SU-DHL-6 (cell line): ENCODE results near the gene TMEM221.

Experiments
- H2AFZ ChIP-seq: fragments of 200-600 bp; sonication (generic); 2 replicates; pipeline ENCODE4 v1.6.1; 2014; ENCODE audit warnings: low read depth, mild to moderate bottlenecking, moderate library complexity, mixed read lengths, antibody characterized with exemption, low read length; ENCODE audit not compliant: severe bottlenecking
- H3F3A ChIP-seq: fragments of 200-600 bp; shearing (Covaris generic); 2 replicates; pipeline ENCODE4 v1.6.0; 2016; ENCODE audit warnings: antibody characterized with exemption, mild to moderate bottlenecking; ENCODE audit not compliant: insufficient read depth
- H3K27ac ChIP-seq: fragments of 200-600 bp; sonication (generic); 2 replicates; pipeline ENCODE4 v1.5.1; 2016; ENCODE audit warnings: low read depth, mild to moderate bottlenecking, low read length, moderate library complexity, mixed read lengths
- H3K27me3 ChIP-seq: fragments of 200-600 bp; sonication (generic), shearing (Covaris generic); 2 replicates; pipeline ENCODE4 v1.6.0; 2014; ENCODE audit warnings: mild to moderate bottlenecking, low read length
- H3K36me3 ChIP-seq: fragments of 200-600 bp; sonication (generic); 2 replicates; pipeline ENCODE4 v1.6.1; 2014; ENCODE audit warnings: mild to moderate bottlenecking, low read length, mixed read lengths
- H3K4me2 ChIP-seq: fragments of 300-600, 200-600 bp; shearing (Covaris generic), sonication (generic); 2 replicates; pipeline ENCODE4 v1.6.0; 2014; ENCODE audit warnings: low read length, low read depth, mild to moderate bottlenecking; ENCODE audit not compliant: poor library complexity, severe bottlenecking
- H3K4me3 ChIP-seq: fragments of 200-600 bp; sonication (generic); 2 replicates; pipeline ENCODE4 v1.5.1; 2014; ENCODE audit warnings: antibody characterized with exemption, low read length, mild to moderate bottlenecking, mixed read lengths; ENCODE audit not compliant: insufficient read depth, poor library complexity, severe bottlenecking
- H3K79me2 ChIP-seq: fragments of 200-600 bp; sonication (generic); 2 replicates; pipeline ENCODE4 v1.6.1; 2014; ENCODE audit warnings: mild to moderate bottlenecking, low read length, moderate library complexity; ENCODE audit not compliant: insufficient read depth
- H3K9ac ChIP-seq: fragments of 200-600 bp; sonication (generic); 2 replicates; pipeline ENCODE4 v1.7.0; 2014; ENCODE audit warnings: mild to moderate bottlenecking, low read length
- H3K9me2 ChIP-seq: fragments of 200-600 bp; sonication (generic); replicated peaks from 2 replicates; pipeline ENCODE4 v1.6.1; 2014; ENCODE audit warnings: low read length; ENCODE audit not compliant: insufficient read depth
- H3K9me3 ChIP-seq: fragments of 200-600 bp; sonication (generic); 2 replicates; pipeline ENCODE4 v1.6.1; 2014; ENCODE audit warnings: low read length, mixed read lengths; ENCODE audit not compliant: insufficient read depth
- H4K20me1 ChIP-seq: fragments of 200-600 bp; sonication (generic); 2 replicates; pipeline ENCODE4 v1.6.1; 2014; ENCODE audit warnings: low read depth, mild to moderate bottlenecking, antibody characterized with exemption, low read length, moderate library complexity, mixed read lengths
- EZH2phosphoT487 ChIP-seq: fragments of 200-600 bp; sonication (generic), shearing (Covaris generic); conservative IDR thresholded peaks from 2 replicates; pipeline ENCODE4 v1.6.1; 2018; ENCODE audit warnings: mild to moderate bottlenecking, antibody characterized with exemption, low read length, moderate library complexity, mixed read lengths
- TF ChIP-seq, protein P1 (sequence below): fragments of 200-600 bp; sonication (generic); IDR thresholded peaks from one replicate; pipeline ENCODE4 v1.5.1; 2017; ENCODE audit warnings: antibody characterized with exemption, mild to moderate bottlenecking, low read length, moderate library complexity; ENCODE audit not compliant: insufficient read depth, poor library complexity, severe bottlenecking

TMEM221 gene

DNA sequence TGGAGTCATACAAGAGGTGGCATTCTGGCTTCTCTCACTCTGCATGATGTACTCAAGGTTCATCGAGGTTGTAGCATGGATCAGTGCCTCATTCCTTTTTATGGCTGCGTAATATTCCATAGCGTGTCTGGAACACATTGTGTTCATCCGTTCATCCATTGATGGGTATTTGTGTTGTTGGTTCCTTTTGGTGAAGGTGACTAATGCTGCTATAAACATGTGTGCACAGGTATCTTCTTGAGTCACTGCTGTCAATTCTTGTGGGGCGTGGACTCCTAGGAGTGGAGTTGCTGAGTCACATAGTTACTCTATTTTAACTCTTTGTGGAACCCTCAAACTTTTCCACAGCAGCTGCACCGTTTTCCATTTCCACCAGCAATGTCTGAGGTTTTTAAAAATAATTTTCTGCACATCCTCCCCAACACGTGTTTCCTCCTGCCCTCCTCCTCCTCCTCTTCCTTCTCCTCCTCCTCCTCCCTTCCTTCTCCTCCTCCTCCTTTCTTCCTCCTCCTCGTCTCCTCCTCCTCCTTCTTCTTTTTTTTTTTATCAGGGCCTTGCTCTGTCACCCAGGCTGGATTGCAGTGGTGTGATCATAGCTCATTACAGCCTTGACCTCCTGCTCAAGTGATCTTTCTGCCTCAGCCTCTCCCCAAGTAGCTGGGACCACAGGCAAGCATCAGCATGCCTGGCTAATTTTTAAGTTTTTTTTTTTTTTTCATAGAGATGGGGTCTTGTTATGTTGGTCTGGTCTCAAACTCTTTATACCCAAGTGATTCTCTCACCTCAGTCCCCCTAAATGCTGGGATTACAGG lies 2.0 kb upstream of the TMEM221 start:
- H3K9me2 ChIP-seq = no peaks in the 10 kb centered on the region
- no peaks in the 10 kb centered on the region for H3K36me3 ChIP-seq
- H2AFZ ChIP-seq = no peak overlapping the region
- no peak for TF ChIP-seq EZH2phosphoT487
- TF ChIP-seq, protein P1, sequence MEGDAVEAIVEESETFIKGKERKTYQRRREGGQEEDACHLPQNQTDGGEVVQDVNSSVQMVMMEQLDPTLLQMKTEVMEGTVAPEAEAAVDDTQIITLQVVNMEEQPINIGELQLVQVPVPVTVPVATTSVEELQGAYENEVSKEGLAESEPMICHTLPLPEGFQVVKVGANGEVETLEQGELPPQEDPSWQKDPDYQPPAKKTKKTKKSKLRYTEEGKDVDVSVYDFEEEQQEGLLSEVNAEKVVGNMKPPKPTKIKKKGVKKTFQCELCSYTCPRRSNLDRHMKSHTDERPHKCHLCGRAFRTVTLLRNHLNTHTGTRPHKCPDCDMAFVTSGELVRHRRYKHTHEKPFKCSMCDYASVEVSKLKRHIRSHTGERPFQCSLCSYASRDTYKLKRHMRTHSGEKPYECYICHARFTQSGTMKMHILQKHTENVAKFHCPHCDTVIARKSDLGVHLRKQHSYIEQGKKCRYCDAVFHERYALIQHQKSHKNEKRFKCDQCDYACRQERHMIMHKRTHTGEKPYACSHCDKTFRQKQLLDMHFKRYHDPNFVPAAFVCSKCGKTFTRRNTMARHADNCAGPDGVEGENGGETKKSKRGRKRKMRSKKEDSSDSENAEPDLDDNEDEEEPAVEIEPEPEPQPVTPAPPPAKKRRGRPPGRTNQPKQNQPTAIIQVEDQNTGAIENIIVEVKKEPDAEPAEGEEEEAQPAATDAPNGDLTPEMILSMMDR = no peak
- H3K27me3 ChIP-seq = no peaks in the 10 kb centered on the region
- H3K4me3 ChIP-seq = no peak overlapping the region
- no peak overlapping the region for H3K27ac ChIP-seq
- H3K9ac ChIP-seq = no peak overlapping the region
- no peaks in the 10 kb centered on the region for H3K9me3 ChIP-seq
- no peaks in the 10 kb centered on the region for H4K20me1 ChIP-seq
- no peak overlapping the region for H3K4me2 ChIP-seq
- no peaks in the 10 kb centered on the region for H3K79me2 ChIP-seq
- H3F3A ChIP-seq = no peaks in the 10 kb centered on the region

- TF ChIP-seq, protein P1 = no peak
- no peak for TF ChIP-seq EZH2phosphoT487
- Histone ChIP-seq H3K79me2 (no peaks in the 10 kb centered on the region), H2AFZ (no peak overlapping the region), H3K4me3 (no peak overlapping the region), H3K4me2 (no peak overlapping the region), H4K20me1 (no peaks in the 10 kb centered on the region), H3F3A (no peaks in the 10 kb centered on the region), H3K9ac (no peak overlapping the region), H3K27me3 (no peaks in the 10 kb centered on the region), H3K9me2 (no peaks in the 10 kb centered on the region), H3K36me3 (no peaks in the 10 kb centered on the region), H3K27ac (no peak overlapping the region), H3K9me3 (no peaks in the 10 kb centered on the region)
Measured at GRCh38 chr19:17447704-17448130, 751 bp downstream of the TMEM221 start.

- H3K79me2 ChIP-seq = no peaks in the 10 kb centered on the region
- H3K4me2 ChIP-seq = no peak overlapping the region
- no peak overlapping the region for H3K9ac ChIP-seq
- H3K27me3 ChIP-seq = no peaks in the 10 kb centered on the region
- H3K36me3 ChIP-seq = no peaks in the 10 kb centered on the region
- no peaks in the 10 kb centered on the region for H3K9me3 ChIP-seq
- no peak overlapping the region for H3K4me3 ChIP-seq
- no peak overlapping the region for H3K27ac ChIP-seq
- no peaks in the 10 kb centered on the region for H4K20me1 ChIP-seq
- H3F3A ChIP-seq = no peaks in the 10 kb centered on the region
- no peaks in the 10 kb centered on the region for H3K9me2 ChIP-seq
- H2AFZ ChIP-seq = no peak overlapping the region
- TF ChIP-seq, protein P1 = no peak
- no peak for TF ChIP-seq EZH2phosphoT487
Measured at GRCh38 chr19:17445526-17446165, 2.8 kb downstream of the TMEM221 start.
